GM12865 (cell line): Measurements from ENCODE around the gene CNOT8.
A peak's percentile ranks its signal among the peaks of the same experiment; 100 is the strongest.

Source experiments
- DNase-seq: peaks from one replicate; pipeline ENCODE4 v3.0.0; 2010; ENCODE audit warnings: low read depth
- H3K4me3 ChIP-seq: 2 replicates; pipeline ENCODE4 v1.5.1; 2011; ENCODE audit warnings: mild to moderate bottlenecking, low read depth, low read length, control low read depth
- CTCF ChIP-seq: IDR thresholded peaks from 2 replicates; pipeline ENCODE4 v1.5.1; 2011; ENCODE audit warnings: low read length, control low read depth, low read depth, inconsistent platforms; ENCODE audit not compliant: insufficient read depth; ENCODE audit errors: missing control alignments

The CNOT8 gene

GRCh38 chr5:154857530-154858296, 714 bp upstream of the CNOT8 start:
- peak overlapping the region; percentile 97 for H3K4me3 ChIP-seq
- peak; percentile 92 for DNase-seq
- TF ChIP-seq CTCF: no peak

GRCh38 chr5:154858972-154859871, 795 bp downstream of the CNOT8 start:
- TF ChIP-seq CTCF: no peak
- peak overlapping the region; percentile 97 for H3K4me3 ChIP-seq
- peak; percentile 56 for DNase-seq

GRCh38 chr5:154860123-154860522, 1.7 kb downstream of the CNOT8 start:
- DNase-seq: no peak
- TF ChIP-seq CTCF: no peak
- peak overlapping the region; percentile 97 for H3K4me3 ChIP-seq

GRCh38 chr5:154860765-154861164, 2.3 kb downstream of the CNOT8 start:
- DNase-seq: peak; percentile 7
- H3K4me3 ChIP-seq: peak overlapping the region; percentile 97

GRCh38 chr5:154861946-154862345, 3.5 kb downstream of the CNOT8 start:
- H3K4me3 ChIP-seq: no peak overlapping the region
- no peak for TF ChIP-seq CTCF
- no peak for DNase-seq

More at GRCh38 chr5:154860765-154861164, 2.3 kb downstream of the CNOT8 start:
- no peak for TF ChIP-seq CTCF

- H3K4me3 ChIP-seq: no peak overlapping the region
- TF ChIP-seq CTCF: no peak
- DNase-seq: peak; percentile 54
Measured at GRCh38 chr5:154862766-154863165, 4.3 kb downstream of the CNOT8 start.
